Peyer's patch (tissue), 4 donors: ENCODE data around the gene PTPN18.

Source experiments
- CTCF ChIP-seq, 6 experiments: fragments of 450-650 bp in 4 of 6; fragments of 200-600 bp in 2 of 6; sonication (generic) in 1 of 6; IDR thresholded peaks; one replicate each; pipeline ENCODE4 v1.5.1; 2017 to 2019; ENCODE audit warnings: antibody characterized with exemption in 6 of 6, mild to moderate bottlenecking in 3 of 6, moderate library complexity in 1 of 6
- POLR2A ChIP-seq, 2 donors: fragments of 450-650 bp; IDR thresholded peaks; one replicate each; pipeline ENCODE4 v1.5.1; 2017; ENCODE audit warnings: antibody characterized with exemption in 2 of 2, mild to moderate bottlenecking in 2 of 2, moderate library complexity in 2 of 2

GRCh38 chr2:130390460-130391057 is 34.7 kb downstream of the PTPN18 start:
- TF ChIP-seq CTCF (IDR thresholded peaks at IDR 0.05) = no peak
- TF ChIP-seq POLR2A (IDR thresholded peaks at IDR 0.05) = no peak
